ENCODE data around the gene TRAM2.
"Not testable (repeated sequence)": the region's sequence is repeated elsewhere in the genome, so short reads cannot be mapped to it uniquely, and the experiment has no call there.

Gene TRAM2

DNA sequence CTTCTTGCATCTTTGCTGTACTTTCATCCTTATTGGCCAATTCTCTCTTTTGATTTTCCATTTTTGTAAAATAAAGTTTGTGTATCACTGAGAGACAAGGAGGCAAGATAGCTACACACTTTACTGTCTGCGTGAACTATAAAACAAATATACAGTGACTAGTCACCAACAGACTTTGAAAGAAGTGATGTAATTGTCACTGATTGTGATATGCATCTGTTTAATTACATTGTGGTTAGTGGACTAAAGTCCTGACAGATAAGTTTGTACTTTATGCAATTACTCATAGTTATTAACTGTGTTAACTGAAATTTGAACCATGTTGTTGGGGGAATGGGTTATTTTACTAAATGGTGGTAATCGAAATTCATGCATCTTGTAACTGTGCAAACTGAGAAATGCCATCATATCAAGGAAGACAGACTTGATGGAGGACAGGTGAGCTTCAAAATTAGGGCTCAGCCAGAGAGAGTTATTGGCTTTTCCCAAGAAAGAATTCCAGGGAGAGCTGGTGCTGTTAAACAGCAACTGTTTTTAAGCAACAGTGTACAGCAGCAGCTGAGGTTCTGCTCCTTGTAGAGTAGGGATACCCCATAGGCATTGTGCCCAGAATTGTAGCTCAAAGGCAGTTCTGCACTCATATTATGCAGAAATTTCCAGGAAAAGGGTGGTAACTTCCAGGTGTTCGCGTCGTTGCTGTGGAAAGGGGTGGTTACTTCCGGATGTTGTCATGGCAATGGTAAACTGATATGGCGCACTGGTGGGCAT, 93.8 kb downstream of the TRAM2 start:
- Histone ChIP-seq H3K4me3 (ENCODE audit: low read depth in 1 of 2, low read length in 1 of 2) (no peak overlapping the region), H3K4me1 (ENCODE audit: control insufficient read depth in 1 of 2, insufficient read depth in 1 of 2, low read depth in 1 of 2, low read length in 1 of 2) (no peaks in the 10 kb centered on the region), H3K9me3 (no peaks in the 10 kb centered on the region), H3K27ac (no peak overlapping the region), H3K27me3 (no peaks in the 10 kb centered on the region), H3K36me3 (no peaks in the 10 kb centered on the region)
- TF ChIP-seq, protein P1, sequence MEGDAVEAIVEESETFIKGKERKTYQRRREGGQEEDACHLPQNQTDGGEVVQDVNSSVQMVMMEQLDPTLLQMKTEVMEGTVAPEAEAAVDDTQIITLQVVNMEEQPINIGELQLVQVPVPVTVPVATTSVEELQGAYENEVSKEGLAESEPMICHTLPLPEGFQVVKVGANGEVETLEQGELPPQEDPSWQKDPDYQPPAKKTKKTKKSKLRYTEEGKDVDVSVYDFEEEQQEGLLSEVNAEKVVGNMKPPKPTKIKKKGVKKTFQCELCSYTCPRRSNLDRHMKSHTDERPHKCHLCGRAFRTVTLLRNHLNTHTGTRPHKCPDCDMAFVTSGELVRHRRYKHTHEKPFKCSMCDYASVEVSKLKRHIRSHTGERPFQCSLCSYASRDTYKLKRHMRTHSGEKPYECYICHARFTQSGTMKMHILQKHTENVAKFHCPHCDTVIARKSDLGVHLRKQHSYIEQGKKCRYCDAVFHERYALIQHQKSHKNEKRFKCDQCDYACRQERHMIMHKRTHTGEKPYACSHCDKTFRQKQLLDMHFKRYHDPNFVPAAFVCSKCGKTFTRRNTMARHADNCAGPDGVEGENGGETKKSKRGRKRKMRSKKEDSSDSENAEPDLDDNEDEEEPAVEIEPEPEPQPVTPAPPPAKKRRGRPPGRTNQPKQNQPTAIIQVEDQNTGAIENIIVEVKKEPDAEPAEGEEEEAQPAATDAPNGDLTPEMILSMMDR (IDR thresholded peaks at IDR 0.05) = no peak

DNA sequence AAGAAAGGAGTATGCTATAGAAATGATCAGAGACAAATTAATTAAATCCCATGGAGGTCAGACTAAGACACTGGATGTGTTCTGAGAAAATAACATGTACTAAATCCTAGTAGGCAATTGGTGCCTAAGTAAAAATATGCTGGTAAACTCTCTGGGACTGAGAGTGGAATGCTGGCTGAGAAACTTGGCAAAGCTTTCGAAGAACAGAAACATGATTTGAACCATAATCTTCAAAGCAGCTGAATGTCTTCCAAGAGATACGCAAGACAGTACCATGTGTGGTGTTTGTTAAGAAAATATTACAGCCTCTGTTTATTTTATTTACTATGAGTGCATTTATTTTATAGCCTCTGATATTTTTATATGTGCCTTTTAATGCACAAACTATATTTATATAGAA, 101.6 kb downstream of the TRAM2 start:
- TF ChIP-seq, protein P1 (IDR thresholded peaks at IDR 0.05) = no peak
- no peak overlapping the region for H3K4me3 ChIP-seq (ENCODE audit: low read depth in 1 of 2, low read length in 1 of 2)
- no peaks in the 10 kb centered on the region for H3K9me3 ChIP-seq
- H3K27me3 ChIP-seq = no peaks in the 10 kb centered on the region
- no peak overlapping the region for H3K27ac ChIP-seq
- H3K4me1 ChIP-seq (ENCODE audit: control insufficient read depth in 1 of 2, insufficient read depth in 1 of 2, low read depth in 1 of 2, low read length in 1 of 2) = no peaks in the 10 kb centered on the region
- H3K36me3 ChIP-seq = no peaks in the 10 kb centered on the region

DNA sequence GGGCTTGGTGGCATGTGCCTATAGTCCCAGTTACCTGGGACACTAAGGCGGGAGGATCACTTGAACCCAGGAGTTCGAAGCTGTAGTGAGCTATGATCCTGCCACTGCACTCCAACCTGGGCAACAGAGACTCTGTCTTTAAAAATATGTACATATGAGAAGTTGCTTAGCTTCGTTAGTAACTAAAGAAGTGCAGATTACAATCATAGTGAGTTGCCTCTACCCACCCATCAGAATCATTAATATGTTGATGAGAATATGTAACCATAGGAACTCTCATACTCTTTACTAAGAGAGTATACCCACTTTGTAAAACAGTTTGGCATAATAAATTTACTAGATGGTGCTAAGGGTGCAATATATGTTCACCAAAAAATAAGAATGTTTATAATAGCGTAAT, 102.7 kb downstream of the TRAM2 start:
- H3K36me3 ChIP-seq = no peaks in the 10 kb centered on the region
- no peak overlapping the region for H3K27ac ChIP-seq
- no peak overlapping the region for H3K4me3 ChIP-seq (ENCODE audit: low read depth in 1 of 2, low read length in 1 of 2)
- no peaks in the 10 kb centered on the region for H3K9me3 ChIP-seq
- no peaks in the 10 kb centered on the region for H3K4me1 ChIP-seq (ENCODE audit: control insufficient read depth in 1 of 2, insufficient read depth in 1 of 2, low read depth in 1 of 2, low read length in 1 of 2)
- H3K27me3 ChIP-seq = no peaks in the 10 kb centered on the region
- TF ChIP-seq, protein P1 (IDR thresholded peaks at IDR 0.05) = no peak

DNA sequence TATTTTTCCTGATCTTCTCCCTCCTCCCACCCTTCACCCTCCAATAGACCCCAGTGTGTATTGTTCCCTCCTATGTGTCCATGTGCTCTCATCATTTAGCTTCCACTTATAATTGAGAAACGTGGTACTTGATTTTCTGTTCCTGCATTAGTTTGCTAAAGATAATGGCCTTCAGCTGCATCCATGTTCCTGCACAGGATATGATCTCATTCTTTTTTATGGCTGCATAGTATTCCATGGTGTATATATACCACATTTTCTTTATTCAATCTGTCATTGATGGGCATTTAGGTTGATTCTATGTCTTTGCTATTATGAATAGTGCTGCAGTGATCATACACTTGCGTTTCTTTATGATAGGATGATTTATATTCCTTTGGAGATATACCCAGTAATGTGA, 115.7 kb downstream of the TRAM2 start:
- not testable (repeated sequence) for H3K4me3 ChIP-seq (ENCODE audit: low read depth in 1 of 2, low read length in 1 of 2); H3K27me3 ChIP-seq; H3K27ac ChIP-seq; H3K36me3 ChIP-seq; H3K4me1 ChIP-seq (ENCODE audit: control insufficient read depth in 1 of 2, insufficient read depth in 1 of 2, low read depth in 1 of 2, low read length in 1 of 2); H3K9me3 ChIP-seq

DNA sequence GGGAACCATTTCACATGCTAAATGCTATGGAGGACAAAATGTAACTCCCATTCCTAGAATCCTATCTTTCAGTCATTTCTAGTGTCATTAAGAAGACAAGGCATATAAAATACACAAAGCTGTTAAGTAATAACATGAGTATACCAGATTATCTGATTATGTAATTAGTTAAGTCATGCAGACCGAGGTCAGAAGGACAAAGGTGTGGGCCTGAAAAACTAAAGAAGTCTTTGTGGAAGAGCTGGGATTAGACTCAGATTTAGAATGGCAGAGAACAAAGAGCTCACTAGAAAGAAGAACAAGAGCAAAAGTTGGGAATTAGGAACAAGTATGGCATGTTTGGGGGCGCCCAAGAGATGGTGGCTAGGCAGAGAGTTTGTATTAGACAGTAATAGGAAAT, 119.8 kb downstream of the TRAM2 start:
- Histone ChIP-seq H3K4me3 (ENCODE audit: low read depth in 1 of 2, low read length in 1 of 2) (no peak overlapping the region), H3K27me3 (no peaks in the 10 kb centered on the region), H3K27ac (no peak overlapping the region), H3K4me1 (ENCODE audit: control insufficient read depth in 1 of 2, insufficient read depth in 1 of 2, low read depth in 1 of 2, low read length in 1 of 2) (no peaks in the 10 kb centered on the region), H3K36me3 (no peaks in the 10 kb centered on the region), H3K9me3 (no peaks in the 10 kb centered on the region)
- TF ChIP-seq, protein P1 (IDR thresholded peaks at IDR 0.05) = no peak

DNA sequence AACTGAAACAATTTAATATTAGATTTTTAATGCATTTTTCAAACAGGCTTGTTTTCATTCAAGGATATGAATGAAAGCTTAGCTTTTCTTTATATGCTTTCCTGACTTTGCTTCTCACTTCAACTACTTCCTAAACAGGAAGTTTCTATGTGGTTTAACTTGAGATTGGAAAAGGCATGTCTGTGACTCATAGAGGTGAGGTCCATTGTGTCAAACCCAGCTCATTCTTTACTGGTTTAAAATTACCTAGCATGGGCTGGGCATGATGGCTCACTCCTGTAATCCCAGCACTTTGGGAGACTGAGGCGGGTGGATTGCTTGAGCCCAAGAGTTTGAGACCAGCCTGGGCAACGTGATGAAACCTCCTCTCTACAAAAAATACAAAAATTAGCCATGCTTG, 122.3 kb downstream of the TRAM2 start:
- TF ChIP-seq, protein P1 (IDR thresholded peaks at IDR 0.05) = no peak

More for the DNA sequence above, 122.3 kb downstream of the TRAM2 start:
- Histone ChIP-seq H3K36me3 (no peaks in the 10 kb centered on the region), H3K4me1 (ENCODE audit: control insufficient read depth in 1 of 2, insufficient read depth in 1 of 2, low read depth in 1 of 2, low read length in 1 of 2) (no peaks in the 10 kb centered on the region), H3K9me3 (peaks cover 4% of the 10 kb centered on the region), H3K4me3 (ENCODE audit: low read depth in 1 of 2, low read length in 1 of 2) (no peak overlapping the region), H3K27me3 (no peaks in the 10 kb centered on the region), H3K27ac (no peak overlapping the region)

All from neutrophil (primary cell).